SU-DHL-6 (cell line): ENCODE data around the gene HCN4.

Source experiments
- EZH2phosphoT487 ChIP-seq: fragments of 200-600 bp; sonication (generic), shearing (Covaris generic); conservative IDR thresholded peaks from 2 replicates; pipeline ENCODE4 v1.6.1; 2018; ENCODE audit warnings: mild to moderate bottlenecking, antibody characterized with exemption, low read length, moderate library complexity, mixed read lengths
- TF ChIP-seq, protein P1 (sequence below): fragments of 200-600 bp; sonication (generic); IDR thresholded peaks from one replicate; pipeline ENCODE4 v1.5.1; 2017; ENCODE audit warnings: antibody characterized with exemption, mild to moderate bottlenecking, low read length, moderate library complexity; ENCODE audit not compliant: insufficient read depth, poor library complexity, severe bottlenecking

DNA sequence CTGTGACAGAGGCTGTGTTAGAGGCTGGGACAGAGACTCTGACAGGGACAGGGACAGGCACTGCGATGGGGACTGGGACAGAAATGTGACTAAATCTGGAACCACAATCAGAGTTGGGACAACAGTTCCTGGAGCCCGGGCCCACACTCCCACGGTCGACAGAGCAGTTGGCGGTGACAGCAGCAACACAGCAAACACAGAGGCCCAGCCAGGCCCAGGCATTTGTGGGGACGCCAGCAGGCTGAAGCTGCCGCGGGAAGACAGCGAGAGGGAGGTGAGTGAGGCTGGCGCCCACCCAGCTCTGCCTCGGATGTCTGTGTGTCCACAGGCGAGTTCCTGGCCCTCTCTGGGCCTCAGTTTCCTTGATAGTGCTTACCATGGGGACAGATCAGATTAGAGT is 9.3 kb upstream of the HCN4 start:
- TF ChIP-seq, protein P1, sequence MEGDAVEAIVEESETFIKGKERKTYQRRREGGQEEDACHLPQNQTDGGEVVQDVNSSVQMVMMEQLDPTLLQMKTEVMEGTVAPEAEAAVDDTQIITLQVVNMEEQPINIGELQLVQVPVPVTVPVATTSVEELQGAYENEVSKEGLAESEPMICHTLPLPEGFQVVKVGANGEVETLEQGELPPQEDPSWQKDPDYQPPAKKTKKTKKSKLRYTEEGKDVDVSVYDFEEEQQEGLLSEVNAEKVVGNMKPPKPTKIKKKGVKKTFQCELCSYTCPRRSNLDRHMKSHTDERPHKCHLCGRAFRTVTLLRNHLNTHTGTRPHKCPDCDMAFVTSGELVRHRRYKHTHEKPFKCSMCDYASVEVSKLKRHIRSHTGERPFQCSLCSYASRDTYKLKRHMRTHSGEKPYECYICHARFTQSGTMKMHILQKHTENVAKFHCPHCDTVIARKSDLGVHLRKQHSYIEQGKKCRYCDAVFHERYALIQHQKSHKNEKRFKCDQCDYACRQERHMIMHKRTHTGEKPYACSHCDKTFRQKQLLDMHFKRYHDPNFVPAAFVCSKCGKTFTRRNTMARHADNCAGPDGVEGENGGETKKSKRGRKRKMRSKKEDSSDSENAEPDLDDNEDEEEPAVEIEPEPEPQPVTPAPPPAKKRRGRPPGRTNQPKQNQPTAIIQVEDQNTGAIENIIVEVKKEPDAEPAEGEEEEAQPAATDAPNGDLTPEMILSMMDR = no peak
- TF ChIP-seq EZH2phosphoT487 = no peak
